Activated gamma-delta T cell treated with anti-CD3 and anti-CD28 coated beads, Interleukin-2, amount 50 U/mL, for 16 hours (primary cell): Measurements from ENCODE around the gene PPEF1.
A peak's percentile ranks its signal among the peaks of the same experiment; 100 is the strongest.

ENCODE experiments used
- DNase-seq: peaks from one replicate; pipeline ENCODE4 v3.0.0-alpha.2; 2020; ENCODE audit warnings: low read depth

Gene PPEF1, protein sequence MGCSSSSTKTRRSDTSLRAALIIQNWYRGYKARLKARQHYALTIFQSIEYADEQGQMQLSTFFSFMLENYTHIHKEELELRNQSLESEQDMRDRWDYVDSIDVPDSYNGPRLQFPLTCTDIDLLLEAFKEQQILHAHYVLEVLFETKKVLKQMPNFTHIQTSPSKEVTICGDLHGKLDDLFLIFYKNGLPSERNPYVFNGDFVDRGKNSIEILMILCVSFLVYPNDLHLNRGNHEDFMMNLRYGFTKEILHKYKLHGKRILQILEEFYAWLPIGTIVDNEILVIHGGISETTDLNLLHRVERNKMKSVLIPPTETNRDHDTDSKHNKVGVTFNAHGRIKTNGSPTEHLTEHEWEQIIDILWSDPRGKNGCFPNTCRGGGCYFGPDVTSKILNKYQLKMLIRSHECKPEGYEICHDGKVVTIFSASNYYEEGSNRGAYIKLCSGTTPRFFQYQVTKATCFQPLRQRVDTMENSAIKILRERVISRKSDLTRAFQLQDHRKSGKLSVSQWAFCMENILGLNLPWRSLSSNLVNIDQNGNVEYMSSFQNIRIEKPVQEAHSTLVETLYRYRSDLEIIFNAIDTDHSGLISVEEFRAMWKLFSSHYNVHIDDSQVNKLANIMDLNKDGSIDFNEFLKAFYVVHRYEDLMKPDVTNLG

DNA sequence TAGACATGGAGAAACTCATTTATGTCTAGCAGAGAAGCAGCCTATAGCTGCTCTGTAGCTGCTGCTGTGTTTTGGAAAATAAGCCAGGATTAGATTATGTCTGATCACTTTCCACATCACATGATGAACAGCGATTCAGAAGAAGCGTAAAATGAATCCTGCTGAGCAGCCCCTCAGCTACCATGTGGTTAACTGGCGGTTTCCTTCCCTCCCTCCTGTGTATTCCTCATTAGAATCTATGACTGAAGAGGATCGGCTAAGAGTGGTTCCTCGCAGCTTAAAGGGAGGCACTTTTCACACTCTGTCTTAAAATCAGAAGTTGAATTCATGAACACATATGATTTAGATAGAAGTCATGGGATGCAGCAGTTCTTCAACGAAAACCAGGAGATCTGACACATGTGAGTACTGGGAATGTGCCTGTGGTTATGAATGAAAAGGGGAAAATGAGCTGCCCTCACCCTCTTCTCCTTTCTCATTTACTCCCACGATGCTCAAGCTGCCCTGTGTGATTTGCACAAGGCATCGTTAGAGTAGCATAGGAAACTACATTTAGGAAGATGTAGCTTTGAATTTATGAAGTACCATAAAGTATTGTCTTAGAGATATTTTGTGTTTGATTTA, at the start of gene PPEF1:
Gene PPEF1, plus strand, starts transcription at position 220 of the 624 bp plus-strand sequence. Its CDS starts 136 bp downstream, at position 356.
- no peak for DNase-seq

DNA sequence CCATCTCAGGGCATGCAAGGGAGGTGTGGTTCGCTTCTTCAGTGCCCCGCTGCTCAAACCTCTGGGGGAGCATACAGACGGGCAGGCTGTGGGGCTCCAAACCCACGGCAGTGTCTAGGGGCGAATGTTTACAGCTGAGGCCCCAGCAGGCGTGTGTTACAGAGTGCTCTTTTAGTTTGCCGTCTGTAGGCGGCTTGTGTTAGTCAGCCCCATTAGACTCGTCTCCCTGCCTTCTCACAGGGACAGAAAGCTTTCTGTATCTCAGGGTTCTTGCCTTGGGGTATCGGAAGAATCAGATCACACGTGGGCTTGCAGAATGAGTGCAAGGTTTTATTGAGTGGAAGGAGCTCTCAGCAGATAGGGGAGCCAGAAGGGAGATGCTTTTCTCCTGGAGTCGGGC, 46.2 kb upstream of the PPEF1 start:
- DNase-seq = no peak

DNA sequence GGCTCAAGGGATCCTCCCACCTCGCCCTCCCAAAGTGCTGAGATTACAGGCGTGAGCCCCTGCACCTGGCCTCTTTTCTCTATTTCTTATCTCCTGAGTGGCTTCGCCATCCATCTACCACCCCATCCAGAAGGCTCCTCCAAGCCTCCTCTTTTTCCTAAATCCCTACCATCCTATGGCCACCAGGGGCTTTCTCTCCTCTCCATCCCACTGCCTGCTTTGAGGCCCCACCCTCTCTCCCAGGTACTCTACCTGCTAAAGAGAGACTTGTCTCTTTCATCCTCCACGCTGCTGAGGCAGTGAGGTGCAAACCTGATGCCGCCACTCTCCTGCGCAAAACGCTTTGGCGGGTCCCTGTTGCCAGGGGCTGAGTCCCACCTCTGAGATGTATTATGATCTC, 42.5 kb upstream of the PPEF1 start:
- DNase-seq = no peak

DNA sequence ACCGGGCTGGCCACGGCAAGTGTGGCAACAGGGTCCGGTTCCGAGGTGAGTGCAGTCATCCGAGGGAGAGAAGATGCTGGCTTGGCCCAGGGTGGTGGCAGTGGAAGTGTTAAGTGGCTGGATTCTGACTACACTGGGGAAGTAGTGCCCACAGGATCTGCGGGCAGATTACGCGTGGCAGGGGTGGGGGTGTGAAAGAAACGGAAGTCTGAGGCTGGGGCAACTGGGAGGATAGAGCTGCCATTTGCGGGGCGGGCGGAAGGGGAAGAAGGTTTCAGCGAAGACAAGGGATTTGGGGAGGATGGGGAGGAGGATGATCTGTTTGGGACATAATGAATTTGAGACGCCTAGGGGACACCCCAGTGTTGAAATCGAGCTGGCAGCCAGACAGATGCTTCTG, 40.8 kb upstream of the PPEF1 start:
- DNase-seq = no peak

DNA sequence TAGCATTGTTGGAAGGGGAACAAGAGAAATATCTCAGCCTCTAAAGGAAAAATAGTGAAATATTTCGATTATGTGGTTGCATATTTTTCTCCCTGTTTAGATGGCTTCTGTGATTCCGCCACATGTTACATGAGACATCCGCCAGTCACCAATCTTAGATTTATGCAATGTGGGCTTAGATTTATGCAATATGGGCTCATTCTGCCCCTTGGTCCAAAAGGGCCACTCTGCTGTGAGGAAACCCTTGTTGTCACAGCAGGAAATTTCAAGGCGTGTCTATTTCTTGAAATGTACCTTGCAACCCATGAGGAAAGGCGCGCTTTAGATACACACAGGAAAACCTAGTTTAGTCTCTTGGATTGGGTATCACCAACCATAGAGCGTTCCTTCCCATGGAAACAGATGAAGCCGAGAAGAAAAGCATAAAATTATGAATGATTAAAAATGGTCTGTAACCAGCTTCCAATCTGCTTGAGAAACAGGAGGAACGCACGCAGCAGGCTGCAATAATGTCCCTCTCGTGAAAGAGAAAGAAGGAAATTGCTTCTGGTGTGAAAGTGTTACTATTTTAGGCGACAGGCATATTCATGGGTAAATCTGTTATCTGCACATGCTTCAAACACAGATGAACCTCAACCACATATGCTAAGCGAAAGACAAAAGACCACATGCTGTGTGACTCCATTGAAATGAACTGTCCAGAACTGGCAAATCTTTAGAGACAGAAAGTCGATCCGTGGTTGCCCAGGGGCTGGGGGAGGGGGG, 39.2 kb upstream of the PPEF1 start:
- DNase-seq = no peak

DNA sequence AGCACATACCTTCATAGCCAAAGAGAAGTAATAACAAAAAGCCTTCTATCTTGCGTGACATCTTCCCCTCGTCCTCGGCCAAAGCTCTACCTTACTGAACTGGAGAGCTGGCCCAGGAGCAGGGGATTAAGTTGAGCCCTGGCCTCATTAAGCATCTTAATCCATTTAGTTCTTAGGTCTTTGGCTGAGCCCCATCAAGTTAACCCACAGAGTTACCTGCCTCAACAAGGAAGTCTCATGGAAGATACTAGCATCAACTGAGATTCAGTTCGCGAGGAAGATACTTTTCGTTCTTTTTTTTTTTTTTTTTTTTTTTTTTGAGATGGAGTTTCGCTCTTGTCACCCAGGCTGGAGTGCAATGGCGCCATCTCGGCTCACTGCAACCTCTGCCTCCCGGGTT, 35.4 kb upstream of the PPEF1 start, which contains the start of gene RS1:
Gene RS1, minus strand, starts transcription at position 101 of the 400 bp plus-strand sequence. Its CDS starts 40 bp downstream, at position 61.
- DNase-seq = no peak

DNA sequence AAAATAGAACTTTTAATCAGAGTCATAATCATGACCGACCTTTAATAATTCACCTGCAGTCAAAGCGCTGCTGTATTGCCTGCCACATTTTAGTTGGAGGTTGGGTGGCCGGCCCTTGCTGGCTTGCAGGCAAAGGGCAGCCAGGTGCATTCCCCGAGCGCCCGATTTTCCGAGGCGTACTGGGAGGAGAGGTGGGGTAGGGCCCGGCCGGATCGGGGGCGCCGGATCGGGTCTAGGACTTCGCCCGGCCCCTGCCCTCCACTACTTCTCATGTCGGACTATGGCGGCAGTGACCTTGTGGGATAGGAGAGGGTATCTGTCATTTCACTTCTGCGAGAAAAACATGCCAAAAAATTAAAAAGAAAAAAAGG, 33.0 kb upstream of the PPEF1 start:
- DNase-seq = no peak

DNA sequence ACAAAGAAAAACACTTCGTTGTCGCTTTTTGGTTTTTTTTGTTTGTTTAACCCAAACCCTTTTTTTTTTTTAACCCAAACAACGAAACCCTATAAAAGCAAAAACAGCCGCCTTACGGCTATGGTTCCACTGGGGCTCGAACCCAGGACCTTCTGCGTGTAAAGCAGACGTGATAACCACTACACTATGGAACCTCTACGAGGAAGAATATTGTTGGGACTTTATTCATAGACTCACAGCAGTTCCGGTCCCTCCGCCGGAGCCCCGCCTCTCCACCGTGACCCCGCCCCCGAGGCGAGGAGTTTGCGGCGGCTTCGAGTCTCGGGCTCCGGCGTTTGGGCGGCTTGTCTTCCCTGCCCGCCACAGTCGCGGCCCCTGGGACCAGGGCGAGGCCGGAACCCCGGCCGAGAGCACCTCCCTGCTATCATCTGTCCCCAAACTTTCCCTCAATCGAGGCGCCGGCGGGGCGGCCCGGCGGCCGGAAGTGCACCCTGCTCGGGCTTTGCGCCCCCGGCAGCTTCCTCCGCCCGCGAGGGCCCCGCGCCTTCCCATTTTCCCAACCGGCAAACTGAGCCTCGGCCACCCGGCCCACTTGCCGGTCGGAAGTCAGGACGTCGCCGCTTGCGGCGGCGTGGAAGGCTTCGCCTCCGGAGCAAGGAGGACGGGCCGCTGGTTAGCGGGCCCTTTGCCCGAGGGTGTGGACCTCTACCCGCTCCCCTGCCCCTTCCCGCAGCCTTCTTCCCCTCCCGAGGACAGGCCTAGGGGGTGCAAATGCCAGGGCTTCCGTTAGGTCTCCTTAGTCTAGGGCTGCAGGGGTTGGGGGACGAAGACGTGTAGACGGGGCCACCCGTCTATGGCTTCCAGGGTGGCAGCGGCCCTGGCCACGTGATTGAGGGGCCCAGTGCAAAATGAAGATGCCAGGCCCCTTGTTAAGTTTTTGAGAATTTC, 32.4 kb upstream of the PPEF1 start:
- peak; percentile 61 for DNase-seq

DNA sequence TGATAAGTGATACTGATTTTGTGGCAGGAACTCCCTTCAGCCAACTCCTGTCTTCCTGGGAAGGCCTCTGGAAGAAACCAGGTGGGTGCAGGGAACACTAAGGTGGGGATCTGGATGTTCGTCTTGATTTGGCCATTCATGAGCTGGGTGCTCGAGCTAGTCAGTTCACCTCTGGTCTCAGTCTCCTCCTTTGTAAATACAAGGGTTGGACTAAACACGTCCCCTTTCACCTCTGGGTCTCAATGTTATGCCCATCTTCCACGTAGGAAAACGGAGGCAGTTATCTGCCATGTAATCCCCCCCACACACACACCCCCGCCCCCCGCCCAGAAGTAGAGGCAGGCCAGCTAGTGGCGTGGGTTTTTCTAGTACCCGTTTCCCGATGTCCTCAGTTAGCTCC, 31.4 kb upstream of the PPEF1 start:
- DNase-seq = no peak

DNA sequence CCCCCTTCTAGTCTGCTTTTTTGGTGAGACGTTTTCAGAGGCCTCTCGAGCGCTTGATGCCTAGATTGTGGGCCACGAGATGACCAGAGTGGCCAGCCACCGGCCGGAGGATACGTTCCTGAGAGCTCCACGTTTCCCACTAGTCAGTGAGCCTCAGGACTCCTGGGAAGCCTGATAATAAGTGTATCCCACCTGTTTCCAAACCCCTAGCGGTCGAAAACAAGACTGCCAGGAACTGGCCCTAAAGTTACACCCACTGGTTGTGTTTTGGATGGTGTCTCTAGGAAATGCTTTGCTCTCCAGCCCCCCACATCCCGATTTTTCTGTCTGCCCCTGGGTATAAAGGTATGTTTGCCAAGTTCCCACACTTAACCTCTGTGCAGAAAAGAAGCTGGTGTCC, 31.0 kb upstream of the PPEF1 start:
- DNase-seq = no peak

DNA sequence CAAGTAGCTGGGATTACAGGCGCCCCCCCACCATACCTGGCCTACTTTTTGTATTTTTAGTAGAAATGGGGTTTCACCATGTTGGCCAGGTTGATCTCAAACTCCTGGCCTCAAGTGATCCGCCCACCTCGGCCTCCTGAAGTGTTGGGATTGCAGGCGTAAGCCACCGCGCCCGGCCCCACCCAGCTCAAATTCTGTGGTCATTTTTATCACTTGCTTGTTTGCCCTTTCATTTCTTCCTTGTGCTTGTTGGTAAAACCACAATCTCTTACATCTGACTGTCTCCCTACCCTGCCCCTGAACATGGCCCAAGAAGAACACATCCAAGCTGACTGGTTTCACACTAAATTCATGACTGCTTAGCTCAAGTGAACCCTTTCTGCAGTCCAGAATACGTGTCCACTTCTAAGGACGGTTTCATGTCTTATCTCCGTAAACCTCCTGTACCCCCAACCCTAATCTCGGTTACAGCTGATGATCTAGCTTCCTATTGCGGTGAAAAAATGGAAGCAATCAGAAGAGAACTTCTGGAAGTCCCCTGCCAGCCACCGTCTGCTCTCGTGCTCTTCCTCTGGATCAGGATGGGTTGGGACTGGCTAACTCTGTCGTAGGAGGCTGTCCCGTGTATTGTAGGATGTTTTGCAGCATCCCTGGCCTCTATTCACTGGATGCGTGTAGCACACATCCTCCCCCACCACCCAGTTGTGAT, 30.1 kb upstream of the PPEF1 start:
- no peak for DNase-seq

DNA sequence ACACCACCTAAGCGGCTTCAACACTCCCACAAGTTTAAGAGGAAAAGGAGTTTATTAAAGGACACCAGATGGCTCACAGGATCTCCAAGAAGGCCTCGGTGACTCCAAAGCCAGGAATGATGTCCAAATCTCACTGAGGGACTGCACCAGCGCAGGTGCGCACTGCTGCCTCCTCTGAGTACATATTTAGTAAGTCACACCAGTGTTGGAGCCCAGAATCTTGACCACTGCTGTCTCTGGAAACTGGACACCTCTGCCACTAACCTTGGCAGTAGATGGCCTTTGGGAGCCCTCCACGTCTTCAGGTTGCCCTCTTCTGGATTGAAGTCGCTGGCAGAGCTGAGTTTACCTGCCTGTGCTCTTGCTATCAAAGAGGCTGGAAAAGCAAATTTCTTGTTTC, 25.4 kb upstream of the PPEF1 start:
- DNase-seq = no peak

DNA sequence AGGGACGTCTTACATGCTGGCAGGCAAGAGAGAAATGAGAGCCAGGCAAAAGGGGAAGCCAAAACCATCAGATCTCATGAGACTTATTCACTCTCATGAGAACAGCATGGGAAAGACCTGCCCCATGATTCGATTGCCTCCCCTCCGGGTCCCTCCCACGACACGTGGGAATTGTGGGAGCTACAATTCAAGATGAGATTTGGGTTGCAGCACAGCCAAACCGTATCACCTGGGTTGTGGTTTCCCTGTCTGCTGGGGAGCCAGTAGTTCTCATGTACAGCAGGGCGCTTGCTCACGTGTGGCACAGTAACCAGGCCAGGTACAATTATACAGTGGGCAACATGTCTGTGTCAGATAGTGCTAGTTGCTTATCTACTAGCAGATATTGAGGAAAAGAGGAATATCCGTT, 24.5 kb upstream of the PPEF1 start:
- no peak for DNase-seq

DNA sequence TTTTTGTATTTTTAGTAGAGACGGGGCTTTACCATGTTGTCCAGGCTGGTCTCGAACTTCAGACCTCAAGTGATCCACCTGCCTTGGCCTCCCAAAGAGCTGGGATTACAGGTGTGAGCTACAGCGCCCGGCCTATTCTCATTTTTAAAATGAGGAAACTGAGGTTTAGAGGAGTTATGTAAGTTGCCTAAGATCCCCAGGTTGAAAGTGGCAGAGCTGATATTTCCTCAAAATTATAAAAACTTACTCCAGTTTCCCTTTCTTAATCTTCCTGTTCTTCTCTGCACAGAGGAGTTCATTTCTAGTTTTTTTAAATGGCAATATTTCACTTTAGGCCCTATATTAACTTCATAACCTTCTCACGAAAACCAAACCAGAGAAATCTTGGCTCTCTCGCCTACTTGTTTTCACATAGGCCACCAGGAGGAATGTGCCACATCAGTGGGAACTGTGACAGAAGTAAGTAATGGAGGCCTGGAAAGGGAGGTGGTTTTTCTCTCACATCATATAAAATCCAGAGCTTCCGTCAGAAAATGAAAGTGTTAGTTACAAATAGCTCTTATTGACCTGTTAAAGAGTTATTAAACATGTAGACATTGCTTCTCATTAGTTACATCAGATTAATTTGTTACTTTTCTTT, 19.5 kb upstream of the PPEF1 start:
- no peak for DNase-seq

DNA sequence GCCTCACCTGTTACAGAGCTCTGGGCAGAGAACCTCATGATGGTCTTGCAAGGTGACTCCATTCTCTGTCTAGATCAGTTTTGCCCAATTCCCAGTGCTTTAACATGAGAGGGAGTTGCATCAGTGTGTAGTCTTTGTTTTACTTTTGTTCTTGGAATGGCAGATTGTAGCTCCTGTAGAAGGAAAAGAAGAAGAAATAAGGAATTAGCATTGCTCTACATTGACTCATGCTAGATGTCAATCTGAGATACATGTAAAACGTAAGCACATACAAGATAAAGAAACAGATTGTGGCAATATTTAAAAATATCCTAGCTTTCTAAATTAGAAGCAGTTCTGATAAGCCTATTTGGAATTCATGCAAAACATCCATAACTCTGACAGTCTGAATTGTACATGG, 16.0 kb upstream of the PPEF1 start:
- no peak for DNase-seq

DNA sequence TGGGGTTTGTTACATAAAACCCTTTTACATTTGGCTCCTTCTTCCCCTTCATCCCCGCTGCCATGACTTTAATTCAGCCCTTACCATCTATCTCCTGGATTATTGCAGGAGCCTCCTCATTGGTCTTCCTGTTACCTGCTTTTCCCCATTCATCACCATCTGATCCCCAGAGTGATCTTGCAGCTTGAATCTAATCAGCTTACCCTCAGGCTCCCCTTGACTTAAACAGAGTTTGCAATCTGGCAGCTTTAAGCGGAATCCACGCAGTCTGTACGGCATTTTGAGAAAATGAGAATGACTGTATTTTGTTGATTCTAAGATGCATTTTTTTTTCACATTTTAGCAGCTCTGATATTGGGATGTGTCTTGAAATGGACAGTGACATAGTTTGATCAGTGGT, 14.9 kb upstream of the PPEF1 start:
- no peak for DNase-seq

DNA sequence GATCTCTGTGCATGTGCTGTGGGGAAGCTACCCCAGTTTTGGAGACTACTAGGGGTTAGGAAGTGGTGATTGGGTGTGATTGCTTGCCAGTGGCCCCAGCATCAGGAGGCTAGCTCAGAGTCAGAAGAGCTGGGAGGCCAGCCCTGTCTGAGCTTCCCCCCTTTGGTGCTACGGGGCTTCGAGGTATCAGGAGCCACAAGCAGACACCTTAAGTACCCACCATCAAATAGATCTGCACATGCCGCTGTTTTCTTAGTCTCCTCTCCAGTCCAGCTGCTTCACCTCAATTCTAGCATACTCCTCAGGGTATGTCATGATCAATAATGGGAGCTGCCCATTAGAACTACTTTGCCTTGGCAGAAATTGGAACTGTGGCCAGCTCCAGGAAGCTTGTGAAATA, 10.8 kb upstream of the PPEF1 start:
- DNase-seq = no peak

DNA sequence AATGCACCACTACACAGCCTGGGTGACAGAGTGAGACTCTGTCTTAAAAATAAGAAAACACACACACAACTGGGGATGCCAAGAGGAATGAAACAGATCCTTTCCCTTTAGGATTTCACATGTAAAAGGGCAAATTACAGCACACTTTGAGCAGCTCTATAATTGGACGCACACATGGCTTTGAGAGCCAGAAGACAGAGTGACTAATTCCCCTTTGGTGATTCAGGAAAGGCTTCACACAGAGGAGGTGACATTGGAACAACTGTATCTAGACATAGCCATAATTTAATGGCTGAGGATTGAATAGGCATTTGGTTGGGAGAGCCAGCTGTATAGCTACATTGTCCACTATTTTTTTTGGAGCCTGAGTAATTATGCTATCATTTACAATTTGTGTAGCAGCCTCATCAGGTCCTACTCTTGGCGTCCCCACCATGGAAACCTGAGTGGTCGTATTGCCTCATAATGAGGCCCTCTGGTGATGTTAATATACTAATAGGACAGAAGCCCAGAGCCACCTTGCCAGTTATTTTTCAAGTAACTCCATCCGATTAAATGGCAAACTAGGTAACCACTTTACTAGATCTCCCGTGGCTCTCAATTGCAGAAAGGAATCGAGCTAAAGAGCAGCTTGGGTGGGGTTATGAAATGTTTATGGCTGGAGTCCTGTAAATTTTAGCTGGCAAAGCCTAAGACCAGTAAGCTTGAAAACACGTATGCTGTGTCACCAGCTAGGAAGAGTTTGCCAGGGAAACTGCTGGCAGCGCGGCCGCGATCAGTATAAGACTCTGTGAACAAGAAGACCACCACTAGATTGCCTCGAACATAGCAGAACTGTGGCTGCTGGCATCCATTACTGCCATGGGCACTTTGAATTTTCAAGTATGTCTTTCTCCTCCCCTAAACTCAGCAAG, 8.5 kb upstream of the PPEF1 start:
- no peak for DNase-seq
